Cardiac atrium fibroblast (primary cell): ENCODE data around the gene OCLN. TPM values are rescaled to one million over a fixed set of nuclear protein-coding genes. Genes with fewer than 3 reads are reported as not detected.

ENCODE experiments used
- total RNA-seq: library from RNA; depleted of rRNA; stranded (reverse); fragments of >200 nt; gene quantifications from 2 replicates; pipeline ENCODE4 v1.2.3, GENCODE V29; 2015

Gene OCLN
- total RNA-seq, result under 0.01 TPM in 2 replicates

GRCh38 chr5:69492391-69492922 lies at the start of gene OCLN:
TSS of gene OCLN (plus strand) at chr5:69492790. CDS start at chr5:69504245, 11,455 bp downstream.

GRCh38 chr5:69559908-69560330 lies 67.3 kb downstream of the OCLN start, which contains the start of gene GTF2H2C:
TSS of gene GTF2H2C (plus strand) at chr5:69560191. CDS start at chr5:69565133, 4,942 bp downstream.

Other genes with a start within 250 kb of the OCLN start
- gene CCDC125, start 160.0 kb upstream of the OCLN start, total RNA-seq, result 0.72 and 2.4 TPM in 2 replicates
- gene AK6, start 123.3 kb upstream of the OCLN start, total RNA-seq, result 15.2 and 16.7 TPM in 2 replicates
- gene TAF9, start 123.3 kb upstream of the OCLN start, total RNA-seq, result 55.6 and 55.9 TPM in 2 replicates
- gene RAD17, start 123.0 kb upstream of the OCLN start, total RNA-seq, result 11.6 and 13.0 TPM in 2 replicates
- 0.32 TPM in 1 of 2 replicates, not detected in the other for gene MARVELD2, start 77.7 kb upstream of the OCLN start, total RNA-seq
- 16.6 and 20.6 TPM in 2 replicates for gene GTF2H2C, start 67.4 kb downstream of the OCLN start, total RNA-seq